Measurements from ENCODE around the gene ZSWIM5. TPM values are rescaled to one million over a fixed set of nuclear protein-coding genes. Genes with fewer than 3 reads are reported as not detected.

ZSWIM5 gene
- total and polyA plus RNA-seq, 2 of the 8 experiments (the other 6 are each of a cell fraction or from before 2014, with no cell fraction given) = 2.5 to 3.9 TPM

DNA sequence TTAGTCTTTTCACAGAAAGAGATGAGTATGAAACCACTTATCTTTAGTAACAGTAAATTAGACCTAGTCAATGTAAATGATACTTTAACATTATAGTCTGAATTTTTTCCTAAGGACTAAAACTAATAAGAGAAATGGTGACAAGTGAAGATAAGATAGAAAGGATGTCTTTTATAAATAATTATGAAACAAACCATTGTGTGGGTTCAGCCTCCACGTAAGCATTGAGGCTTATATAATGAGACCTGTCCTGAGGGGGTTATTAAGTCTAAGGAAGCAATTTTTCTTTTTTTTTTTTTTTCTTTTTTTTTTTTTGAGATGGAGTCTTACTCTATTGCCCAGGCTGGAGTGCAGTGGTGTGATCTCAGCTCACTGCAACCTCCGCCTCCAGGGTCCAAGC is 138.6 kb downstream of the ZSWIM5 start:
- Histone ChIP-seq H2BK120ac (replicated peaks; ENCODE audit: low read depth, low read length) (no peak overlapping the region), H3K4ac (replicated peaks; ENCODE audit: insufficient read length, low read depth, low read length) (no peak overlapping the region), H3K79me2 (ENCODE audit: control insufficient read depth in 1 of 2, insufficient read depth in 2 of 2, low read length in 2 of 2) (no peaks in the 10 kb centered on the region), H2BK15ac (ENCODE audit: low read length) (no peak overlapping the region), H3K14ac (ENCODE audit: insufficient read length) (no peak overlapping the region), H4K91ac (replicated peaks; ENCODE audit: insufficient read length, low read length) (no peak overlapping the region), H3K9ac (replicated peaks in 1 of 4; ENCODE audit: extremely low read depth in 1 of 4, low read depth in 3 of 4, low read length in 3 of 4) (no peak overlapping the region), H3K56ac (replicated peaks; ENCODE audit: insufficient read length, low read depth, low read length) (no peak overlapping the region), H3K18ac (ENCODE audit: extremely low read depth, low read length) (no peak overlapping the region), H2AK5ac (ENCODE audit: low read depth, low read length) (no peak overlapping the region), H3K27me3 (replicated peaks in 1 of 4; ENCODE audit: control insufficient read depth in 3 of 4, extremely low read depth in 1 of 4, insufficient read depth in 3 of 4, low read length in 3 of 4) (no peaks in the 10 kb centered on the region), H2BK5ac (ENCODE audit: low read depth, low read length) (no peak overlapping the region), H2BK12ac (ENCODE audit: low read depth, low read length) (no peak overlapping the region), H3K23me2 (ENCODE audit: low read depth, low read length) (no peaks in the 10 kb centered on the region), H3K4me1 (replicated peaks in 1 of 4; ENCODE audit: control insufficient read depth in 3 of 4, insufficient read depth in 4 of 4, low read length in 3 of 4) (no peaks in the 10 kb centered on the region), H4K8ac (ENCODE audit: extremely low read depth, insufficient read depth, low read length) (no peak overlapping the region), H3K79me1 (ENCODE audit: low read depth, low read length) (no peaks in the 10 kb centered on the region), H2AFZ (ENCODE audit: low read length) (no peak overlapping the region), H3K27ac (ENCODE audit: low read depth, low read length) (no peak overlapping the region), H3K23ac (ENCODE audit: insufficient read length) (no peak overlapping the region), H3K9me3 (ENCODE audit: insufficient read depth in 2 of 2, low read depth in 1 of 2, low read length in 1 of 2) (no peaks in the 10 kb centered on the region), H3K4me3 (ENCODE audit: extremely low read depth in 1 of 4, insufficient read depth in 2 of 4, low read depth in 3 of 4, low read length in 4 of 4) (no peak overlapping the region), H2BK20ac (ENCODE audit: low read length) (no peak overlapping the region), H4K5ac (ENCODE audit: insufficient read length, low read depth, low read length) (no peak overlapping the region), H3K36me3 (ENCODE audit: control insufficient read depth in 2 of 4, insufficient read depth in 4 of 4, low read length in 3 of 4) (no peaks in the 10 kb centered on the region), H4K20me1 (replicated peaks in 1 of 2; ENCODE audit: control insufficient read depth in 1 of 2, insufficient read depth in 2 of 2, low read length in 2 of 2) (no peaks in the 10 kb centered on the region), H3K4me2 (ENCODE audit: insufficient read depth in 1 of 2, low read depth in 2 of 2, low read length in 2 of 2) (no peak overlapping the region)
- CTCF ChIA-PET (ENCODE audit: partially characterized antibody) = no interaction called here
- WGBS, 2 experiments (ENCODE audit: extremely low coverage in 1 of 2, insufficient coverage in 1 of 2, insufficient read length in 1 of 2, insufficient replicate concordance in 2 of 2, low coverage in 1 of 2, low lambda C conversion rate in 2 of 2, missing lambda C conversion rate in 1 of 2) = 92% methylated on average over 2 of the region's 2 CpGs; no CpG with 5 or more reads in 1 of the 2 experiments
- FAIRE-seq (no peak), DNase-seq (ENCODE audit: low read depth in 1 of 2, low spot score in 2 of 2) (no peak)
- no peak for TF ChIP-seq CREB1 (IDR thresholded peaks at IDR 0.05)
- no peak for TF ChIP-seq EZH2 (IDR thresholded peaks at IDR 0.05; ENCODE audit: low read depth, low read length, severe bottlenecking)
- no peak for TF ChIP-seq HDAC6 (IDR thresholded peaks at IDR 0.05; ENCODE audit: low read depth, low read length)
- POLR2A ChIA-PET (ENCODE audit: partially characterized antibody) = no interaction called here
